Liver (tissue), 3 donors: Measurements from ENCODE around the gene PSPN.

Experiments used
- CTCF ChIP-seq: fragments of 150-350 bp; IDR thresholded peaks from 2 replicates; pipeline ENCODE4 v1.5.1; 2017; ENCODE audit warnings: improper control_type of control experiment, low read depth, low read length; ENCODE audit not compliant: missing input control
- EGR1 ChIP-seq, 2 donors: IDR thresholded peaks; 2 replicates each; pipeline ENCODE4 v1.6.1; 2016 to 2018; ENCODE audit warnings: antibody characterized with exemption in 2 of 2, low read depth in 2 of 2
- FOXA1 ChIP-seq: IDR thresholded peaks from 2 replicates; pipeline ENCODE4 v1.6.1; 2016; ENCODE audit warnings: antibody characterized with exemption
- GABPA ChIP-seq, 2 donors: IDR thresholded peaks in 1 of 2; conservative IDR thresholded peaks in 1 of 2; 2 replicates each; pipeline ENCODE4 v1.6.1; 2016; ENCODE audit warnings: antibody characterized with exemption in 2 of 2, mild to moderate bottlenecking in 1 of 2, moderate library complexity in 1 of 2
- HNF4A ChIP-seq, 2 donors: conservative IDR thresholded peaks; 2 replicates each; pipeline ENCODE4 v1.6.1; 2016; ENCODE audit warnings: antibody characterized with exemption in 2 of 2, mild to moderate bottlenecking in 2 of 2
- MAX ChIP-seq: IDR thresholded peaks from 2 replicates; pipeline ENCODE4 v1.6.1; 2016; ENCODE audit warnings: antibody characterized with exemption
- NR2F2 ChIP-seq: IDR thresholded peaks from 2 replicates; pipeline ENCODE4 v1.6.1; 2016; ENCODE audit warnings: antibody characterized with exemption
- RAD21 ChIP-seq, 2 donors: IDR thresholded peaks; 2 replicates each; pipeline ENCODE4 v1.6.1; 2016; ENCODE audit warnings: antibody characterized with exemption in 2 of 2, mild to moderate bottlenecking in 2 of 2
- REST ChIP-seq: IDR thresholded peaks from 2 replicates; pipeline ENCODE4 v1.6.1; 2016; ENCODE audit warnings: antibody characterized with exemption, mild to moderate bottlenecking
- SP1 ChIP-seq: IDR thresholded peaks from 2 replicates; pipeline ENCODE4 v1.6.1; 2018; ENCODE audit warnings: antibody characterized with exemption, mild to moderate bottlenecking
- TAF1 ChIP-seq: conservative IDR thresholded peaks from 2 replicates; pipeline ENCODE4 v1.6.1; 2016; ENCODE audit warnings: antibody characterized with exemption, mild to moderate bottlenecking
- YY1 ChIP-seq: IDR thresholded peaks from 2 replicates; pipeline ENCODE4 v1.6.1; 2016; ENCODE audit warnings: antibody characterized with exemption, mild to moderate bottlenecking
- donor health status: healthy.
- donor health status: healthy.

GRCh38 chr19:6352381-6353165 lies 23.2 kb downstream of the PSPN start:
- TF ChIP-seq MAX, result no peak
- TF ChIP-seq CTCF, result no peak
- TF ChIP-seq TAF1, result no peak
- TF ChIP-seq REST, result no peak
- TF ChIP-seq HNF4A (conservative IDR thresholded peaks at IDR 0.05), result no peak
- no peak for TF ChIP-seq EGR1 (IDR thresholded peaks at IDR 0.05; ENCODE audit: low read depth in 2 of 2)
- TF ChIP-seq YY1, result no peak
- no peak for TF ChIP-seq NR2F2
- no peak for TF ChIP-seq FOXA1
- no peak for TF ChIP-seq SP1
- TF ChIP-seq GABPA (IDR thresholded peaks at IDR 0.05 in 1 of 2, conservative IDR thresholded peaks at IDR 0.05 in 1 of 2), result no peak
- TF ChIP-seq RAD21 (IDR thresholded peaks at IDR 0.05), result no peak
